ENCODE measurements around the gene STK32B.

STK32B gene

DNA sequence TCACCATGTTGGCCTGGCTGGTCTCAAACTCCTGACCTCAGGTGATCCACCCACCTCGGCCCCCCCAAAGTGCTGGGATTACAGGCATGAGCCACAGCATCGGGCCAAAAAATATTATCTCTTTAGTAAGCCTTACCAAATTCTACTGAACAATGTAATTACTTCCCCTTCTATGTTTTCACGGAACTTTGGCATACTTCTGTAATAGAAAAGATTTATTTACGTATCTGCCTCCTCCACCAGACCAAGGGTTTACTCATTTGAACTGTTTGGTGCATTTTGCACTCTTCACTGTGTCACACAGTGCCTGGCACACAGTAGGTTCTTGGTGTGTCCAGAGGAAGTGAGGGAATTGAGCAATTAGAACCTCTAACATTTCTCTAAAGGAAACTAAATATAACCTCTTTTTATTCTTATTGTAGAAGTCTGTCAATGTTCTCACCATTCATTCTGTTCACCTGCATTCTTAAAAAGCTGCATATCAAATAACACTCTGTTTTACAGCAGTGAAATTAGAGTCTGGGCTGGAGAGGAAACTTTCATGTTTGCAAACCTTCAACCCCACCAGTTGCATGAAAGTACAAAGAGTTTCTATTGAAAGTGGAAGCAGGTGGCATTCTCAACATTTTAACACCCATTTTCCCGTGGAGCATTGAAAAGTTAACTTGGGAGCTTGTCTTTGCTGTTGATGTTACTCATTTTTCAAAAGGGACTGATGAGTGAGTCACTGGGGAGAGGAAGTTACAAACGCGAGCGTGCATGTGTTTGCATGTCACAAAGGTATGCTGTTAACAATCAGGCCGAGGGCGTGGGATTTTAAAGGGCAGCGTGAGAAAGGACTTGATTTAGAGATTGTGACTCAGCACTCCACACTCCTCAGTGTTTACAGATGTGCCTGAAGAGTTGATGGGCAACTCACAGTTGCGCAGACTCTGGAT, 314.1 kb downstream of the STK32B start:
- DNase-seq (ENCODE audit: low read depth), result no peak
- in situ Hi-C loops (cut with HindIII; ENCODE audit: low sequenced_read_pairs), result no loop called here
- TF ChIP-seq, protein P1, sequence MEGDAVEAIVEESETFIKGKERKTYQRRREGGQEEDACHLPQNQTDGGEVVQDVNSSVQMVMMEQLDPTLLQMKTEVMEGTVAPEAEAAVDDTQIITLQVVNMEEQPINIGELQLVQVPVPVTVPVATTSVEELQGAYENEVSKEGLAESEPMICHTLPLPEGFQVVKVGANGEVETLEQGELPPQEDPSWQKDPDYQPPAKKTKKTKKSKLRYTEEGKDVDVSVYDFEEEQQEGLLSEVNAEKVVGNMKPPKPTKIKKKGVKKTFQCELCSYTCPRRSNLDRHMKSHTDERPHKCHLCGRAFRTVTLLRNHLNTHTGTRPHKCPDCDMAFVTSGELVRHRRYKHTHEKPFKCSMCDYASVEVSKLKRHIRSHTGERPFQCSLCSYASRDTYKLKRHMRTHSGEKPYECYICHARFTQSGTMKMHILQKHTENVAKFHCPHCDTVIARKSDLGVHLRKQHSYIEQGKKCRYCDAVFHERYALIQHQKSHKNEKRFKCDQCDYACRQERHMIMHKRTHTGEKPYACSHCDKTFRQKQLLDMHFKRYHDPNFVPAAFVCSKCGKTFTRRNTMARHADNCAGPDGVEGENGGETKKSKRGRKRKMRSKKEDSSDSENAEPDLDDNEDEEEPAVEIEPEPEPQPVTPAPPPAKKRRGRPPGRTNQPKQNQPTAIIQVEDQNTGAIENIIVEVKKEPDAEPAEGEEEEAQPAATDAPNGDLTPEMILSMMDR (IDR thresholded peaks at IDR 0.05; ENCODE audit: low read depth, low read length, missing control alignments), result no peak
- H3K4me3 ChIP-seq (ENCODE audit: low read depth, low read length), result no peak overlapping the region

DNA sequence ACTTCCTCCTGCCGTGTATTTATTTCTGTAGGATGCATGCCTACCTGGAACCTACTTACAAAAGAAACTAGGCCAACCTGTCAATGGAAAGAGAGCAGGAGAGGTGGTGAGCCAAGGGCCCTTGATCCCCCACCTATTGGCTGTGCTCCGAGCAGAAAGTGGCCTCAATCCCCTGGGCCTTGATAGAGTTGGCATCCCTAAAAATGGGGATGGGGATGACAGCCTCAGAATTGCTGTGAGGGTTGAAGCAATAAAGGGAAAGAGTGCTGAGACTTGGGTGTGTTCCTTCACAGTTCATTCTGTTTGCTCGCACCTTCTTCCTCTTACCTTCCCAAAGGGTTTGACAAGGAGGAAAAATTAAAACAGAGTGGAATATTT, 314.7 kb downstream of the STK32B start:
- TF ChIP-seq, protein P1 (IDR thresholded peaks at IDR 0.05; ENCODE audit: low read depth, low read length, missing control alignments), result no peak
- in situ Hi-C loops (cut with HindIII; ENCODE audit: low sequenced_read_pairs), result no loop called here
- no peak overlapping the region for H3K4me3 ChIP-seq (ENCODE audit: low read depth, low read length)
- DNase-seq (ENCODE audit: low read depth), result no peak

DNA sequence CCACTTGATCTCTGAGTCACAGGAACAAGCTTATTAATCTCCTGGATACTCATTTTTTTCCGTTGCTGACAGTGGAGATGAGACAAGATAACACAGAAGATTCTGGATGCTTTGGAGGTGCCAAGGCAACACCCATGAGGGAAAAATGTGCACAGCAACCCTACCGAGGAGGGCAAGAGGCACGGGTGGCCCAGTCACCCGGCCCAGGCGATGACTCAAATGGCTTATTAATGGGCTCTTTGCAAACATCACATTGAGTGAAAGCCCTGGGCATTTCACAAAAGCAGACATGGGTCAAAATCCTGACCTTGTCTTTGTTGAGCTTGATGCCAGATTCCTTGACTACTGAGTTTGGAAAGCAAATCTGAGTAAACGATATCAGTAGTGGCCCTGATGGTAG, 315.1 kb downstream of the STK32B start:
- TF ChIP-seq, protein P1 (IDR thresholded peaks at IDR 0.05; ENCODE audit: low read depth, low read length, missing control alignments), result no peak
- in situ Hi-C loops (cut with HindIII; ENCODE audit: low sequenced_read_pairs), result no loop called here
- DNase-seq (ENCODE audit: low read depth), result no peak
- no peak overlapping the region for H3K4me3 ChIP-seq (ENCODE audit: low read depth, low read length)

DNA sequence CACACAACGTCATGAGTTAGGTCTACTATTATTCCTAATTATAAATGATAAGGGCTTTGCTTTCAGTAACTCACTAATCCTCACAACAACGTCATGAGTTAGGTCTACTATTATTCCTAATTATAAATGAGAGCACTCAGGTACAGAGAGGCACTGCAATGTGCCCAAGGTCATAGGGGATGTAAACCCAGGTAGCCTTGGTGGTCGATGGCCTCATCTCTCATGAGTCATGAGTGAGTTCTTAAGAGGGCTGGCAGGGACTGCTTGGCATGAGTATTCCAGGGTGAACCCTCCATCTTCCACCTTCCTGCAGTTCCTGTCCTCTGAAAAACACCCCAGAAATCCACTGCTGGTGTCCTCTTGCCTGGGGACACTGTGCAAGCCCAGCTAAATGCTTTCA, 317.1 kb downstream of the STK32B start:
- TF ChIP-seq, protein P1 (IDR thresholded peaks at IDR 0.05; ENCODE audit: low read depth, low read length, missing control alignments), result no peak
- in situ Hi-C loops (cut with HindIII; ENCODE audit: low sequenced_read_pairs), result no loop called here
- DNase-seq (ENCODE audit: low read depth), result no peak
- no peak overlapping the region for H3K4me3 ChIP-seq (ENCODE audit: low read depth, low read length)

DNA sequence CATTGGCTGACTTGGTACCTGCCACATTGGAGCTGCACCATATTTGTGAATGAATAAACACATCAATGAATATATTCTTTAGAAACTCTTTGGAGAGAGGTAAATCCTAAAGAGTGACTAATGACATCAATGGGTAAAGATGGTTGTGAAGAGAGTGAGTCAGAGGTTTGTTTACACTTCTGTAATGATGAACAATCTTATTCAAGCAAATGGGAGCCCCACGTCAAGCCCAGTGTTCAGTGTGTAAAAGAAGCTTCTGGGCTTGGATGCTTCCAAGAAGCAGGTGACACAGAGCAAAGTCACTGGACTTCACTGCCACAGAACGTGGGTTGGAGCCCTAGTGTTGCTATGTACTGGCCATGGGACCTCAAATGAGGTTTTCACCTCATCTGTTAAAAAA, 319.0 kb downstream of the STK32B start:
- no peak overlapping the region for H3K4me3 ChIP-seq (ENCODE audit: low read depth, low read length)
- TF ChIP-seq, protein P1 (IDR thresholded peaks at IDR 0.05; ENCODE audit: low read depth, low read length, missing control alignments), result no peak
- DNase-seq (ENCODE audit: low read depth), result no peak
- in situ Hi-C loops (cut with HindIII; ENCODE audit: low sequenced_read_pairs), result no loop called here

DNA sequence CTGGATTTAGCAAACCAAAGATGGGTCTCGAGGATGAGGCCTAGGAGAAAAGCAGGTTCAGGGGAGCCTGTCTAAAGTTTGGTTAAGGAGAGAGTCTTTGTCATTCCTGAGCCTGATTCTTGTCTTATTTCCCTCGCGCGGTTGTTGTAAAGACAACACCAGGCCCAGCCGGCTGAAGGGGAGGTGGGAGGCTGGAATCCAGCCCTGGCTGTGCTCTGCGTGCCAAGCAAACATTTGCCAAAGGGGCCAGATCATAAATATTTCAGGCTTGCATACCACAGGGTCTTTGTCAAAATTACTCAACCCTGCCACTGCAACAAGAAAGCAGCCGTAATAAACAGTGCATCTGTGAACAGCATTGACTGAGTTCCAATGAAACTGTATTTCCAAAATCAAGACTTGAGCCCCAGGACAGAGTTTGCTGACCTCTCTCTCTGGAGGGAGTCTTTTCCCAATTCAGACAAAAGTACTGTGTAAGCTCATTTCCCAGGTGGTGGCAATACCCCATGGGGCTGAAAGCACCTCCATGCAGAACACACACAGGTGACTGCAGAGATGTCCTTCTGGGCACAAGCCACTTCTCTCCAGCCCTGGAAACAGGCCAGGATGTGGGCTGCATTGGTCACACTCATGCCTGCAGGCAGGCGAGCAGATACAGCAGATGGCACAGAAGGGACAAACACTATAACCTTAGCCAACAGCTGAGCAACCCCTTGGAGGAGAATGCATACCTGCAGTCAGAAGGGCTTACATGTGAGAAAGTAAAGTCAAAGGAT, 320.3 kb downstream of the STK32B start:
- in situ Hi-C loops (cut with HindIII; ENCODE audit: low sequenced_read_pairs), result no loop called here
- TF ChIP-seq, protein P1 (IDR thresholded peaks at IDR 0.05; ENCODE audit: low read depth, low read length, missing control alignments), result no peak
- DNase-seq (ENCODE audit: low read depth), result no peak
- H3K4me3 ChIP-seq (ENCODE audit: low read depth, low read length), result no peak overlapping the region

Data from astrocyte of the cerebellum (primary cell).